ENCODE results near the gene SRSF4. TPM values are rescaled to one million over a fixed set of nuclear protein-coding genes. Genes with fewer than 3 reads are reported as not detected.

SRSF4 gene
- total and polyA plus RNA-seq, 8 donors, result 66.0 to 138 (median 120) TPM

DNA sequence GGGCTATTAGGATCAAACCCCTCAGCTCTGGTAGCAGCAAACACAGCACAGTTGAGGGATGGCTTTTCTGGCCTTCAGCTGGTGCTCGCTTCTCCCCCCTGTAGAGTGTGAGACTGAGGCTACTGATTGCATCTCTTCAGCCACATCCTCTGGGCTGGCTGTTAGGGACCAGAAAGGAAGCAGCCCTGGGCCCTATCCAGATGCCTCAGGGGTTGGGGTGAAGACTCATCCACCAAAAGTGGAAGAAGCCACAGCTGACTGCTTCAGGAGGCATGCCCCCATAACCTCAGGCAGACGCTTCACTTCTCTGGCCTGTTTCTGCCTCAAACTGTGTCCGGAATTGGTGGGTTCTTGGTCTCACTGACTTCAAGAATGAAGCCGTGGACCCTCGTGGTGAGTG lies 51.8 kb downstream of the SRSF4 start:
- TF ChIP-seq, protein P1, sequence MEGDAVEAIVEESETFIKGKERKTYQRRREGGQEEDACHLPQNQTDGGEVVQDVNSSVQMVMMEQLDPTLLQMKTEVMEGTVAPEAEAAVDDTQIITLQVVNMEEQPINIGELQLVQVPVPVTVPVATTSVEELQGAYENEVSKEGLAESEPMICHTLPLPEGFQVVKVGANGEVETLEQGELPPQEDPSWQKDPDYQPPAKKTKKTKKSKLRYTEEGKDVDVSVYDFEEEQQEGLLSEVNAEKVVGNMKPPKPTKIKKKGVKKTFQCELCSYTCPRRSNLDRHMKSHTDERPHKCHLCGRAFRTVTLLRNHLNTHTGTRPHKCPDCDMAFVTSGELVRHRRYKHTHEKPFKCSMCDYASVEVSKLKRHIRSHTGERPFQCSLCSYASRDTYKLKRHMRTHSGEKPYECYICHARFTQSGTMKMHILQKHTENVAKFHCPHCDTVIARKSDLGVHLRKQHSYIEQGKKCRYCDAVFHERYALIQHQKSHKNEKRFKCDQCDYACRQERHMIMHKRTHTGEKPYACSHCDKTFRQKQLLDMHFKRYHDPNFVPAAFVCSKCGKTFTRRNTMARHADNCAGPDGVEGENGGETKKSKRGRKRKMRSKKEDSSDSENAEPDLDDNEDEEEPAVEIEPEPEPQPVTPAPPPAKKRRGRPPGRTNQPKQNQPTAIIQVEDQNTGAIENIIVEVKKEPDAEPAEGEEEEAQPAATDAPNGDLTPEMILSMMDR (IDR thresholded peaks at IDR 0.05), result no peak
- DNase-seq (no peak), ATAC-seq (no peak)
- no peak overlapping the region for H3K27ac ChIP-seq
- H3K27me3 ChIP-seq, result peaks cover 0 to 43% of the 10 kb centered on the region in 2 donors
- H3K36me3 ChIP-seq, result no peaks in the 10 kb centered on the region
- intact Hi-C loops (cut with DNase I), result no loop called here
- no peak overlapping the region for H3K4me3 ChIP-seq
- H3K4me1 ChIP-seq, result peaks cover 0 to 13% of the 10 kb centered on the region in 2 donors
- no peaks in the 10 kb centered on the region for H3K9me3 ChIP-seq

DNA sequence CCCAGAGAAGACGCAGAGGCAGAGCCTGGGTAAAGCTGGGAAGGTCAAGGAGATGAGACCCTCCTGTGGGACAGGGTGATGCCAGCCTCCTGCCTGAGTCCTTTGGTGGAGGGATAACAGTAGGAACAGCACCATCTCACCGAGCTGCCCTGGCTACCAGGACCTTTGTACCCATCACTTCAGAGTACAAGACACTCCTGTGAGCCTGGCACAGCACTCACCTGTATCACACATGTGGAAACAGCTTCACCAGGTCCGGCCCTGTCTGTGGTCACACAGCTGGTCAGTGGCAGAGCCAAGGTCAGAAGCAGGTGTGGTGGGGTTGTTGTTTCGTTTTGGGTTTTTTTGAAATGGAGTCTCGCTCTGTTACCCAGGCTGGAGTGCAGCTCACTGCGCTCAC lies 53.0 kb downstream of the SRSF4 start:
- DNase-seq, result no peak

DNA sequence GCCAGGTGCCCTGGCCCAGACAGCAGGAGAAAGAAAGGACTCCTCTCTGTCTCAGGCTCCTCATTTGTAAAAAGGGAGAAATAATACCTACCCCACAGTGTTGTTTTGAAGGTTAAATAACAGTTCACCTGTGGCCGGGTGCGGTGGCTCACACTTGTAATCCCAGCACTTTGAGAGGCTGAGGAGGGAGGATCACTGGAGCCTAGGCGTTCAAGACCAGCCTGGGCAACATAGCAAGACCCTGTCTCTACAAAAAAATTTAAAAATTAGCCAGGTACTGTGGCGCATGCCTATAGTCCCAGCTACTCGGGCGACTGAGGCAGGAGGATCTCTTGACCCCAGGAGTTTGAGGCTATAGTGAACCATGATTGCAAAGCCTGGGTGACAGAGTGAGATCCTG lies 55.5 kb downstream of the SRSF4 start:
- intact Hi-C loops (cut with DNase I), result no loop called here

More for the DNA sequence above, 53.0 kb downstream of the SRSF4 start:
- no peak for ATAC-seq
- no peak overlapping the region for H3K27ac ChIP-seq
- H3K4me3 ChIP-seq, result no peak overlapping the region
- TF ChIP-seq, protein P1 (IDR thresholded peaks at IDR 0.05), result no peak
- H3K9me3 ChIP-seq, result no peaks in the 10 kb centered on the region
- no peaks in the 10 kb centered on the region for H3K36me3 ChIP-seq
- H3K27me3 ChIP-seq, result peaks cover 4 to 43% of the 10 kb centered on the region in 2 donors
- peaks cover 0 to 21% of the 10 kb centered on the region in 2 donors for H3K4me1 ChIP-seq
- intact Hi-C loops (cut with DNase I), result no loop called here

DNA sequence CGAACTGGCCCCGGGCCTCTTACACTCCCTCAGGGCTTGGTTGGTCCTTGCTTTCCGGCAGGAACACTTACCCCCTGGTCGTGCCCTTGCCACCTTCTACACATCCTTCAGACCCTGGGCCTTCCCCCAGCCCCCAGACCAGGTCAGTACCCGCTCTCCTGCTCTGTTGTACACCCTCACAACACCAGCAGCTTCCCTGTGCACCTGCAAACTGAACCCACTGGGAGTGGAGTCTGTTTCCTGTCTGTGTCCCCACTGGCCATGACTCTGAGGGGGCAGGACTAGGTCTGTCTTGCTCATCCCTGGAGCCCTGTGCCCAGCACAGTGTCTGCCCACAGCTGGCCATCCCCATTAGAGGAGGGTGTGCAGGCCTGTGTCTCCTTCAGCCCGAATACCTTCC lies 55.9 kb downstream of the SRSF4 start:
- H3K36me3 ChIP-seq, result no peaks in the 10 kb centered on the region
- H3K27me3 ChIP-seq, result peaks cover 28 to 71% of the 10 kb centered on the region in 2 donors
- ATAC-seq, result no peak
- H3K4me3 ChIP-seq, result no peak overlapping the region
- intact Hi-C loops (cut with DNase I), result no loop called here
- H3K4me1 ChIP-seq, result peaks cover 13 to 43% of the 10 kb centered on the region in 2 donors
- TF ChIP-seq, protein P1 (IDR thresholded peaks at IDR 0.05), result no peak
- no peaks in the 10 kb centered on the region for H3K9me3 ChIP-seq
- DNase-seq, result no peak
- H3K27ac ChIP-seq, result no peak overlapping the region

More for the DNA sequence above, 55.5 kb downstream of the SRSF4 start:
- no peaks in the 10 kb centered on the region for H3K9me3 ChIP-seq
- no peak overlapping the region for H3K4me3 ChIP-seq
- ATAC-seq, result no peak
- H3K27me3 ChIP-seq, result peaks cover 24 to 67% of the 10 kb centered on the region in 2 donors
- DNase-seq, result no peak
- TF ChIP-seq, protein P1 (IDR thresholded peaks at IDR 0.05), result no peak
- no peaks in the 10 kb centered on the region for H3K36me3 ChIP-seq
- peaks cover 11 to 39% of the 10 kb centered on the region in 2 donors for H3K4me1 ChIP-seq
- no peak overlapping the region for H3K27ac ChIP-seq

DNA sequence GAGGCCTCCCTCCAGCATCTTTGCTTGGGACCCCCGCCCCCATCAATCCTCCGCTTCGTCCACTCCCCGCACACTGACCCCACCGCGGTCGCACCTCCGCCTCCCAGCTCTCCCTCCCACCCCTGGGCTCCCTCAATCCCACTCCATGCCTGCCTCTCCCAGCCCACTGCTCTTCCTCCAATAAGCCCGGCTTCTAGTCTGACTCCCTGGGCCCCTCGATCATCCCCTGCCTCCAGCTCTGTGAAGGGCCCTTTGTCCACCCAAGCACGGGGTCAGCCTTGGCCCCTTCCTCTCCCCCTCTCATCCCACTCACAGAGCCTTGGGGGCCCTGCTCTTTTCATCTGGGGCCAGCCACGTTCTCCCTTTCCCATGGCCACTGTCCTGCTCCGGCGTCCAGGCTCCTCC lies 56.5 kb downstream of the SRSF4 start:
- no peaks in the 10 kb centered on the region for H3K36me3 ChIP-seq
- no peaks in the 10 kb centered on the region for H3K9me3 ChIP-seq
- intact Hi-C loops (cut with DNase I), result no loop called here
- no peak for DNase-seq
- no peak for ATAC-seq
- TF ChIP-seq, protein P1 (IDR thresholded peaks at IDR 0.05), result no peak
- peak overlapping the region; percentile 58 to 91 for H3K27ac ChIP-seq
- peaks cover 13 to 43% of the 10 kb centered on the region in 2 donors for H3K4me1 ChIP-seq
- peaks cover 29 to 76% of the 10 kb centered on the region in 2 donors for H3K27me3 ChIP-seq
- peak overlapping the region; percentile 41 to 54 for H3K4me3 ChIP-seq
